DOHH2 (cell line): ENCODE results near the gene LRRC55.

ENCODE experiments used
- H3F3A ChIP-seq: fragments of 200-600 bp; sonication (generic), shearing (Covaris generic); 2 replicates; pipeline ENCODE4 v1.6.0; 2016; ENCODE audit warnings: antibody characterized with exemption, mild to moderate bottlenecking; ENCODE audit not compliant: control insufficient read depth, insufficient read depth
- H3K27ac ChIP-seq: fragments of 200-600 bp; sonication (generic); 2 replicates; pipeline ENCODE4 v1.5.1; 2014; ENCODE audit warnings: low read depth, mild to moderate bottlenecking, low read length, moderate library complexity
- H3K27me3 ChIP-seq: fragments of 200-600 bp; sonication (generic); 2 replicates; pipeline ENCODE4 v1.6.1; 2014; ENCODE audit warnings: mild to moderate bottlenecking, low read length, mixed read lengths; ENCODE audit not compliant: control insufficient read depth
- H3K36me3 ChIP-seq: fragments of 200-600 bp; sonication (generic); 2 replicates; pipeline ENCODE4 v1.6.1; 2014; ENCODE audit warnings: mild to moderate bottlenecking, low read length, moderate library complexity, mixed read lengths; ENCODE audit not compliant: control insufficient read depth
- H3K4me1 ChIP-seq: fragments of 200-600 bp; sonication (generic); 2 replicates; pipeline ENCODE4 v1.6.1; 2014; ENCODE audit warnings: mild to moderate bottlenecking, low read length, mixed read lengths; ENCODE audit not compliant: control insufficient read depth
- H3K4me2 ChIP-seq: fragments of 200-600 bp; sonication (generic); 2 replicates; pipeline ENCODE4 v1.6.0; 2014; ENCODE audit warnings: mild to moderate bottlenecking, low read length, moderate library complexity
- H3K4me3 ChIP-seq: fragments of 200-600 bp; sonication (generic); 2 replicates; pipeline ENCODE4 v1.5.1; 2014; ENCODE audit warnings: mild to moderate bottlenecking, low read length, mixed read lengths
- H3K79me2 ChIP-seq: fragments of 200-600 bp; sonication (generic); 2 replicates; pipeline ENCODE4 v1.6.1; 2014; ENCODE audit warnings: mild to moderate bottlenecking, low read length, mixed read lengths; ENCODE audit not compliant: control insufficient read depth
- H3K9me2 ChIP-seq: fragments of 200-600 bp; sonication (generic); replicated peaks from 2 replicates; pipeline ENCODE4 v1.6.1; 2014; ENCODE audit warnings: mild to moderate bottlenecking, low read length, mixed read lengths; ENCODE audit not compliant: control insufficient read depth
- H3K9me3 ChIP-seq: fragments of 200-600 bp; sonication (generic); 2 replicates; pipeline ENCODE4 v1.6.1; 2014; ENCODE audit warnings: antibody characterized with exemption, low read length, mixed read lengths; ENCODE audit not compliant: control insufficient read depth, insufficient read depth
- H4K20me1 ChIP-seq: fragments of 200-600 bp; sonication (generic); 2 replicates; pipeline ENCODE4 v1.6.0; 2014; ENCODE audit warnings: low read depth, mild to moderate bottlenecking, antibody characterized with exemption, low read length, moderate library complexity; ENCODE audit not compliant: control insufficient read depth, insufficient read depth
- CTCF ChIP-seq: fragments of 200-600 bp; sonication (generic); IDR thresholded peaks from one replicate; pipeline ENCODE4 v1.5.1; 2014; ENCODE audit warnings: antibody characterized with exemption, mild to moderate bottlenecking, low read depth, low read length; ENCODE audit not compliant: poor library complexity, severe bottlenecking
- EZH2phosphoT487 ChIP-seq: fragments of 200-600 bp; sonication (generic); IDR thresholded peaks from 2 replicates; pipeline ENCODE4 v1.6.1; 2017; ENCODE audit warnings: borderline replicate concordance, mild to moderate bottlenecking, antibody characterized with exemption, low read length, moderate library complexity, mixed read lengths

Gene LRRC55

DNA sequence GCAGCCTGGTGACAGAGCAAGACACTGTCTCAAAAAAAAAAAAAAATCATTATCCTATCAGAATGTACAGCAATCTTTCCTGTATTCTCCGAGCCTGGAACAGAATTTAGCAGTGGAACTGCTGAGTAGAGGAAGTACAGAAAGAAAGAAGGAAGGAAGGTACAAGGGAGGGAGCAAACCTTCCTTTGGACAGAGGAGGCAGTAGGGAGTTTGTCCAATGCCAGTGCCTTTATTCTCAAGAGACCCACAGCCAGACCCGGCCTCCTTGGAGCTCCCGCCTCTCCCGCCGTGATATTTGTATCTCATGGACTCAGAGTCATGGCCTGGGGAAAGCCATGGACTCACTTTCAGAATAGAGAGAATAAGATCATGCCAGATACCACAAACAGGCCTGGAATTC is 37.7 kb upstream of the LRRC55 start:
- Histone ChIP-seq H3K4me3 (no peak overlapping the region), H3K9me2 (no peaks in the 10 kb centered on the region), H3F3A (no peaks in the 10 kb centered on the region), H3K9me3 (no peaks in the 10 kb centered on the region), H4K20me1 (no peaks in the 10 kb centered on the region), H3K27ac (no peak overlapping the region), H3K4me2 (no peak overlapping the region), H3K36me3 (no peaks in the 10 kb centered on the region), H3K27me3 (no peaks in the 10 kb centered on the region; the same call in 1 of the 2 replicates), H3K79me2 (no peaks in the 10 kb centered on the region), H3K4me1 (no peaks in the 10 kb centered on the region)
- TF ChIP-seq CTCF (no peak), EZH2phosphoT487 (no peak)

DNA sequence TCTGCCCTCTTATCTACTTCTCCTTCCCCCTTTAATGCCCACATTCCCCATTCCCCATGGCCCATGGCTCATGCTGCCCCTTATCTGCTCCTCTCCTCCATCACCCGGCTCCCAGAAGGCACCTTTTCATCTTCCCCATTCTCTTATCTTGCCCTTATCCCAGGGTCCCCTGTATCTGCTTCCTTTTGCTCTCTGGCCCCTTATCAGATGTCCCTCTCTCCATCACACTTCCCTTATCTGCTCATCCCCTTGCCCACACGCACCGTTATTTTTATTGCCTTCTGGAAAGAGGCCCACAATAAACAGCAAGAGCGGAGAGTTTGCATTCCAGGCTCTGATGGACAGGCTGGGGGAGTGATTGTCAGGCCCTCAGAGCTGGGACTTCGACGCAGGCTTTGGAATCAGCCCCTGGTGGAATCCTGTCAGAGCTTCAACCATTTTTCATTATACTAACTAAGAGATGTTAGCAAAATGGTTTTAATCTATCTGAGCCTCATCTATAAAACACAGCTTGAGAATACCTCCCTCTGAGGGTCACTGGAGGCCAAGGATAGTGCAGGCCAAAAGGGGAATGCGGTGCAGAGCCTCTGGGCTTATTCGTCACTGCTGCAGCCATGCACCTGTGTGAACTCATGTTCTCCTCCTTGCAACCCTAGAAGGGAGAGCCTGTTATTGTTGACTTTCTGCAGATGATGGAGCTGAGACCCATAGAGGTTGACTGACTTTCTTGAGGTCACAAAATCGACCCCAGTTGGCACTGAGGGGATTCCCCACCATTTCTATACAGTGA is 37.0 kb upstream of the LRRC55 start:
- no peaks in the 10 kb centered on the region; the same call in 1 of the 2 replicates for H3K27me3 ChIP-seq
- no peak overlapping the region for H3K4me3 ChIP-seq
- no peaks in the 10 kb centered on the region for H3F3A ChIP-seq
- H3K9me2 ChIP-seq, result no peaks in the 10 kb centered on the region
- no peak overlapping the region for H3K27ac ChIP-seq
- H4K20me1 ChIP-seq, result no peaks in the 10 kb centered on the region
- no peaks in the 10 kb centered on the region for H3K4me1 ChIP-seq
- no peak for TF ChIP-seq EZH2phosphoT487
- no peak for TF ChIP-seq CTCF
- H3K9me3 ChIP-seq, result no peaks in the 10 kb centered on the region
- no peaks in the 10 kb centered on the region for H3K36me3 ChIP-seq
- H3K4me2 ChIP-seq, result no peak overlapping the region
- H3K79me2 ChIP-seq, result no peaks in the 10 kb centered on the region

- H3K4me2 ChIP-seq, result no peak overlapping the region
- TF ChIP-seq EZH2phosphoT487 (no peak), CTCF (no peak)
Observed at GRCh38 chr11:57146301-57146700, 35.5 kb upstream of the LRRC55 start.

More at GRCh38 chr11:57146301-57146700, 35.5 kb upstream of the LRRC55 start:
- Histone ChIP-seq H3K27ac (no peak overlapping the region), H3K27me3 (no peaks in the 10 kb centered on the region; the same call in 1 of the 2 replicates), H3K4me3 (no peak overlapping the region), H3K36me3 (no peaks in the 10 kb centered on the region), H3K9me3 (no peaks in the 10 kb centered on the region), H4K20me1 (no peaks in the 10 kb centered on the region), H3K9me2 (no peaks in the 10 kb centered on the region), H3K79me2 (no peaks in the 10 kb centered on the region), H3F3A (no peaks in the 10 kb centered on the region), H3K4me1 (no peaks in the 10 kb centered on the region)
